Choroid plexus epithelial cell (primary cell): ENCODE measurements around the gene GRIN3B.

Source experiments
- DNase-seq: peaks from one replicate; pipeline ENCODE4 v3.0.0-alpha.2; 2010; ENCODE audit warnings: low read depth
- H3K4me3 ChIP-seq: 2 replicates; pipeline ENCODE4 v1.5.1; 2011; ENCODE audit warnings: low read depth, mild to moderate bottlenecking, control low read depth, low read length, moderate library complexity
- TF ChIP-seq, protein P1 (sequence below): conservative IDR thresholded peaks from 2 replicates; pipeline ENCODE4 v1.5.1; 2011; ENCODE audit warnings: low read depth, mild to moderate bottlenecking, control low read depth, inconsistent platforms, low read length, moderate library complexity

GRIN3B gene

GRCh38 chr19:1049106-1049505, 48.9 kb downstream of the GRIN3B start:
- no peak for DNase-seq
- no peak overlapping the region for H3K4me3 ChIP-seq
- TF ChIP-seq, protein P1, sequence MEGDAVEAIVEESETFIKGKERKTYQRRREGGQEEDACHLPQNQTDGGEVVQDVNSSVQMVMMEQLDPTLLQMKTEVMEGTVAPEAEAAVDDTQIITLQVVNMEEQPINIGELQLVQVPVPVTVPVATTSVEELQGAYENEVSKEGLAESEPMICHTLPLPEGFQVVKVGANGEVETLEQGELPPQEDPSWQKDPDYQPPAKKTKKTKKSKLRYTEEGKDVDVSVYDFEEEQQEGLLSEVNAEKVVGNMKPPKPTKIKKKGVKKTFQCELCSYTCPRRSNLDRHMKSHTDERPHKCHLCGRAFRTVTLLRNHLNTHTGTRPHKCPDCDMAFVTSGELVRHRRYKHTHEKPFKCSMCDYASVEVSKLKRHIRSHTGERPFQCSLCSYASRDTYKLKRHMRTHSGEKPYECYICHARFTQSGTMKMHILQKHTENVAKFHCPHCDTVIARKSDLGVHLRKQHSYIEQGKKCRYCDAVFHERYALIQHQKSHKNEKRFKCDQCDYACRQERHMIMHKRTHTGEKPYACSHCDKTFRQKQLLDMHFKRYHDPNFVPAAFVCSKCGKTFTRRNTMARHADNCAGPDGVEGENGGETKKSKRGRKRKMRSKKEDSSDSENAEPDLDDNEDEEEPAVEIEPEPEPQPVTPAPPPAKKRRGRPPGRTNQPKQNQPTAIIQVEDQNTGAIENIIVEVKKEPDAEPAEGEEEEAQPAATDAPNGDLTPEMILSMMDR, result no peak

DNA sequence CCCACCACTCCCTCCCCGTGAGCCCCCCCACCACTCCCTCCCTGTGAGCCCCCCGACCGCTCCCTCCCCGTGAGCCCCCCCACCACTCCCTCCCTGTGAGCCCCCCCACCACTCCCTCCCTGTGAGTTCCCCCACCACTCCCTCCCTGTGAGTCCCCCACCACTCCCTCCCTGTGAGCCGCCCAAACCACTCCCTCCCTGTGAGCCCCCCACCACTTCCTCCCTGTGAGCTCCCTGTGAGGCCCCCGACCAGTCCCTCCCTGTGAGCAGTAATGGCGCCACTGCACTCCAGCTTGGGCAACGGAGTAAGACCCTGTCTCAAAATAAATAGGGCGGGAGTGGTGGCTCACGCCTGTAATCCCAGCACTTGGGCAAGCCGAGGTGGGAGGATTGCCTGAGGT, 49.6 kb downstream of the GRIN3B start:
- no peak overlapping the region for H3K4me3 ChIP-seq
- DNase-seq, result no peak
- TF ChIP-seq, protein P1, result no peak

DNA sequence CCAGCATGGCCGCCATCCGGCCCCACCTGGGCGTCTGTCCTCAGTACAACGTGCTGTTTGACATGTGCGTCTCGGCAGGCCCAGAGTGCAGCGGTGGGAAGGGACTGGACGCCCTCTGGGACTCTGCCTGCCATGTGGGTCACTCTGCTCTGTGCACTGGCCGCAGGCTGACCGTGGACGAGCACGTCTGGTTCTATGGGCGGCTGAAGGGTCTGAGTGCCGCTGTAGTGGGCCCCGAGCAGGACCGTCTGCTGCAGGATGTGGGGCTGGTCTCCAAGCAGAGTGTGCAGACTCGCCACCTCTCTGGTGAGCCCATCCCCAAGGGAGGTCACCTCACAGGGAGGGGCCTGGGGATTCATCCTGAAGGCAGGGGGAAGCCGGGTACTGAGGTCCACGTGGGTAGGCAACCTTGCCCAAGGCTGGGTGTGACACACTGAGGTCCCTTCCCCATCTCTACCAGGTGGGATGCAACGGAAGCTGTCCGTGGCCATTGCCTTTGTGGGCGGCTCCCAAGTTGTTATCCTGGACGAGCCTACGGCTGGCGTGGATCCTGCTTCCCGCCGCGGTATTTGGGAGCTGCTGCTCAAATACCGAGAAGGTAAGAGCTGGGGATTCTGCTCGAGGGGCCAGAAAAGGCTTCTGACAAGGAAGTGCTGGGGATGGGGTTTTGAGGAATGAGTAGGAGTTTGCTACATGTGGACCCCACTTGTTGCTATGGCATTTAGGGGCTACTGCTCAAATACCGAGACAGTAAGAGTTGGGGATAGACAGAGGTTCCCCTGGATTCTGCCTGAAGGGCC, 51.0 kb downstream of the GRIN3B start:
- TF ChIP-seq, protein P1, result no peak
- no peak overlapping the region for H3K4me3 ChIP-seq

GRCh38 chr19:1051791-1052190, 51.6 kb downstream of the GRIN3B start:
- H3K4me3 ChIP-seq, result no peak overlapping the region
- DNase-seq, result no peak
- TF ChIP-seq, protein P1, result no peak

More for the DNA sequence above, 51.0 kb downstream of the GRIN3B start:
- DNase-seq, result no peak

DNA sequence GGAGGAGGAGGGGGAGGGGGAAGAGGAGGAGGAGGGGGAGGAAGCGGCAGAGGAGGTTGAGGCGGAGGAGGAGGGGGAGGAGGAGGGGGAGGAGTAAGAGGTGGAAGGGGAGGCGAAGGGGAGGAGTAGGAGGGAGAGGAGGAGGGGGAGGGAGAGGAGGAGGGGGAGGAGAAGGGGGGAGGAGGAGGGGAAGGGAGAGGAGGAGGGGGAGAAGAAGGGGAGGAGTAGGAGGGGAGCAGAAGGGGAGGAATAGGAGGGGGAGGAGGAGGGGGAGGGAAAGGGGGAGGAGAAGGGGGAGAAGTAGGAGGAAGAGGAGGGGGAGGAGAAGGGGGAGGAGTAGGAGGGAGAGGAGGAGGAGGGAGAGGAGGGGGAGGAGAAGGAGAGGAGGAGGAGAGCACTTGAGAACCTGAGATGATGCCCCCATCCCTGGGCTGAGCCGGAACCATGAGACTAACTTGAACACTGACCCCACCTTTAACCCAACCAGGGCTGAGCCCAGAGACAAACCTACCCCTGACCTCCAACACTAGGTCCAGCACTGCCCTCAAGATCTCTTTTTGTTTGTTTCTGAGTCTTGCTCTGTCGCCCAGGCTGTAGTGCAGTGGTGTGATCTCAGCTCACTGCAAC, 52.2 kb downstream of the GRIN3B start:
- DNase-seq, result no peak
- TF ChIP-seq, protein P1, result no peak
- no peak overlapping the region for H3K4me3 ChIP-seq

DNA sequence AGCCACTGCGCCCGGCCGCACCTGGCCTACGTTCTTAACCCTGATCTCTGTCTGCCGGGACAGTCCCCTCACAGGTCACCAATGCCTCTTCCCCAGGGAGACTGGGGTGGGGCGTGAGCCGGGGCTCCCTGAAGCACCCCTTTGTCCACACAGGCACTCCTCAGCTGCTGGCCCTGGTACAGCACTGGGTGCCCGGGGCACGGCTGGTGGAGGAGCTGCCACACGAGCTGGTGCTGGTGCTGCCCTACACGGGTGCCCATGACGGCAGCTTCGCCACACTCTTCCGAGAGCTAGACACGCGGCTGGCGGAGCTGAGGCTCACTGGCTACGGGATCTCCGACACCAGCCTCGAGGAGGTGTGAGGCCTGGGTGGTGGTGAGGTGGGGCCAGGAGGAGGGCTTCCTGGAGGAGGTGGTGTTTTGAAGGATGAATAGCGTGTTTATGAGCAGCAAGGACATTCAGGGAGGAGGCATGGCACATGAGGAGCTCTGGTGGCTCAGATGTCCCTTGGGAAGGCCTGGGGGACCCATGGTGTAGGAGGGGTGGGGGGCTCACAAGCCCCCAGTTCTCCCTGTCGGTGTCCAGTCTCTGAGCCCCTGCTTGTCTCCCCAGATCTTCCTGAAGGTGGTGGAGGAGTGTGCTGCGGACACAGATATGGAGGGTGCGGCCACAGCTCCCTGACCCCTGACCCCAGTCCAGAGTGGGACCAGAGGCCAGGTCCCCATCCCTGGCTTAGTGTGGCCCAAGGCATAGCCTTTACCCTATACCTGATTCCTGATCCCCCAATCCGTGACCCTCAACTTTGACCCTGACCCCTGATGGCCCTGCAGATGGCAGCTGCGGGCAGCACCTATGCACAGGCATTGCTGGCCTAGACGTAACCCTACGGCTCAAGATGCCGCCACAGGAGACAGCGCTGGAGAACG, 53.2 kb downstream of the GRIN3B start:
- DNase-seq, result no peak
- TF ChIP-seq, protein P1, result no peak
- no peak overlapping the region for H3K4me3 ChIP-seq
